GM12872 (cell line): ENCODE data around the gene ZCCHC14.

ENCODE experiments used
- CTCF ChIP-seq: IDR thresholded peaks from 3 replicates; pipeline ENCODE4 v1.5.1; 2011; ENCODE audit warnings: low read depth, mild to moderate bottlenecking, low read length, moderate library complexity; ENCODE audit not compliant: insufficient read depth

The ZCCHC14 gene

DNA sequence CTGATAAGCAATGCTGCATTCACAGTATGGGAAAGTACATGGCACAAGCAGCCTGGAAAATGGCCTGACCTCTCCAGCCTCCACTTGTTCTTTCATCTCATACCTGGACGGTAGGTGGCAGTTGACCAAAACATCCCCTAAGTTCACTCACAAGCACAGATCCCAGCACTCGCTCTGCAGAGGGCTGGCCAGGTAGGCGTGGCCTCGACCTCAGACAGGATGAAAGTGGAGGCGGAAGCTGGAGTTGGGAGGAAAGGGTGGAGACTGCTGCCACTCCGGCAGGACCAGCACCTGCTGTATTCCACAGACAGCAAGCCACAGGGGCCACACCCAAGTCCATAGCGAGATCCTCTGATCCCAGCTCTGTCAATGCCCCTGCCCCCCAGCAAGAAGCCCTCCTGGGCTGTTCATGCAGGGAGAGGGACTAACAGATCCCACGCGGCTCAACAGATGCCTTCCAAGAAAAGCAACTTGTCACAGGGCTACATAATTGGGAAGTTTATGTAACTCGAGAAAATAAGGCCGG lies 31.3 kb downstream of the ZCCHC14 start:
- peak; percentile 63 for TF ChIP-seq CTCF

DNA sequence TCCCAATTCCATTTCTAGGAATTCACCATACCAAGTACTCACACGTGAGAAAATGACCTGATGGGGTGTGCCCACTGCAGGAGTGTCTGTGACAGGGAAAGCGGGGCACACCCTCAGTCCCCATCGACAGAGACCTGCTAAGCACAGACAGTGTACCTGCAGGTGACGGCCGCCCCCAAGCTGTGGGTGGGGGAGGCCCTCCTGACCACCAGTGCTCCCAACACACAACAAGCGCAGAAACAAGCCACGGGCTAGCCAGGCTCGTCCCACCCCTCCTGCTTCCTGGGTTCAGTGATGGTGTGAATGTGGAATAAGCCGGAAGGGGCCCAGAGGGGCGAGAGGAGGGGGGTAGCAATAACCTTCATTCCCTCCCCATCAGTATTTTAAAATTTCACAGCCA lies 31.9 kb downstream of the ZCCHC14 start:
- no peak for TF ChIP-seq CTCF

DNA sequence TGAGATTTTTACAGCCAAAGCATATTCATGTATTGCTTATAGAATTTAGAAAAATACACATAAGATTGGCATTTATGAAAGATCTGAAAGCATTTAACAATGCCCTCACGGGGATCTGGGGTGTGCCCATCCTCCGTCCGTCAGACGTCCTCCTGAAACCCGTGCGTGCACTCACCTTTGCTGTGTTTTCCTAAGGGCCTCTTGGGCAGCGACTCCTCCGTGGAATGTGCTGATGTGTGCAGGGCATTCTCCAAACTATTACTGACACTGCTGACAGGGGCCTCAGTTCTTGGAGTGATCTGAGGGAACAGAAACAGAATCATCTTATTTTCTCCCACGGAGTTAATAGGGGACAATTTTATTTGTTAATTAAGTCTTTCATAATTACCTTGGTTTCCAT lies 33.0 kb downstream of the ZCCHC14 start:
- no peak for TF ChIP-seq CTCF

DNA sequence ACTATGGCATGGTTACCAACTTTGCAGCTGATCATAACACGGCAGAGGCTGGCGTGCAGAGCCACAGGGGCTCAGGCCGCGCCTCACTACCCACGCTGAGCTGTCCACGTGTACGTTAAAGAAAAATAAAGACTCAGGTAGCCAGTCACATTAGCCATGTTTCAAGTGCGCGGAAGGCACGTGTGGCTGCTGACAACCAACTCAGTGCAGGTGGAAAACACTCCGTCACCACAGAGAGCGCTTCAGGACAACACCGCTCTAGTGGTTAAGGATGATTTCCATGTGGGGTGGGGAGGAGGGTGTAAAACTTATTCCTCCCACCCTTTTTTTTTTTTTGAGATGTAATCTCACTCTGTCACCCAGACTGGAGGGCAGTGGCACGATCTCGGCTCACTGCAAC lies 33.8 kb downstream of the ZCCHC14 start:
- TF ChIP-seq CTCF = no peak

GRCh38 chr16:87458424-87458915 lies 34.4 kb downstream of the ZCCHC14 start:
- no peak for TF ChIP-seq CTCF

GRCh38 chr16:87457709-87458423 lies 35.0 kb downstream of the ZCCHC14 start:
- no peak for TF ChIP-seq CTCF

- no peak for TF ChIP-seq CTCF
Observed at GRCh38 chr16:87457061-87457611, 35.7 kb downstream of the ZCCHC14 start.
